GM12874 (cell line): ENCODE data around the gene TRABD2B.

Source experiments
- TF ChIP-seq, protein P1 (sequence below): IDR thresholded peaks from 2 replicates; pipeline ENCODE4 v1.5.1; 2011; ENCODE audit warnings: low read depth, mild to moderate bottlenecking, control low read depth, low read length, moderate library complexity; ENCODE audit not compliant: insufficient read depth

Gene TRABD2B

DNA sequence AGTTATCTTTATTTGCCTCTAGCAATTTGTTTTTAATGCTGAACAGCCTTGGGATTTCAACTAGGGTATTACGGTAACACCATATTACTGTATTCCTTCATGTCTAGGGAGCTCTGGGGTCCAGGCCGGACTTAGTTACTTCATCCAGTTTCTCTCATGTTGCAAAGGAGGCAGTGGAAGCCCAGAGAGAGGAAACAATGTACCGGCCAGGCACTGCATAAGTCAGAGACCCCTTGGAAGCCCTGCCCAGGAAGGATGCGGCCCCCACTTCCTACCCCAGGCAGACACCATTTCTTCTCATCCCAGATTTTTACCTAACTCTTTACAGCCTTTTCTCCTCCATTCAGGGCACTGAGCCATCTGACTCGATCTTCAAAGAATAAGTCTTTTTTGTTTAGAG, 32.5 kb downstream of the TRABD2B start:
- TF ChIP-seq, protein P1, sequence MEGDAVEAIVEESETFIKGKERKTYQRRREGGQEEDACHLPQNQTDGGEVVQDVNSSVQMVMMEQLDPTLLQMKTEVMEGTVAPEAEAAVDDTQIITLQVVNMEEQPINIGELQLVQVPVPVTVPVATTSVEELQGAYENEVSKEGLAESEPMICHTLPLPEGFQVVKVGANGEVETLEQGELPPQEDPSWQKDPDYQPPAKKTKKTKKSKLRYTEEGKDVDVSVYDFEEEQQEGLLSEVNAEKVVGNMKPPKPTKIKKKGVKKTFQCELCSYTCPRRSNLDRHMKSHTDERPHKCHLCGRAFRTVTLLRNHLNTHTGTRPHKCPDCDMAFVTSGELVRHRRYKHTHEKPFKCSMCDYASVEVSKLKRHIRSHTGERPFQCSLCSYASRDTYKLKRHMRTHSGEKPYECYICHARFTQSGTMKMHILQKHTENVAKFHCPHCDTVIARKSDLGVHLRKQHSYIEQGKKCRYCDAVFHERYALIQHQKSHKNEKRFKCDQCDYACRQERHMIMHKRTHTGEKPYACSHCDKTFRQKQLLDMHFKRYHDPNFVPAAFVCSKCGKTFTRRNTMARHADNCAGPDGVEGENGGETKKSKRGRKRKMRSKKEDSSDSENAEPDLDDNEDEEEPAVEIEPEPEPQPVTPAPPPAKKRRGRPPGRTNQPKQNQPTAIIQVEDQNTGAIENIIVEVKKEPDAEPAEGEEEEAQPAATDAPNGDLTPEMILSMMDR, result no peak

DNA sequence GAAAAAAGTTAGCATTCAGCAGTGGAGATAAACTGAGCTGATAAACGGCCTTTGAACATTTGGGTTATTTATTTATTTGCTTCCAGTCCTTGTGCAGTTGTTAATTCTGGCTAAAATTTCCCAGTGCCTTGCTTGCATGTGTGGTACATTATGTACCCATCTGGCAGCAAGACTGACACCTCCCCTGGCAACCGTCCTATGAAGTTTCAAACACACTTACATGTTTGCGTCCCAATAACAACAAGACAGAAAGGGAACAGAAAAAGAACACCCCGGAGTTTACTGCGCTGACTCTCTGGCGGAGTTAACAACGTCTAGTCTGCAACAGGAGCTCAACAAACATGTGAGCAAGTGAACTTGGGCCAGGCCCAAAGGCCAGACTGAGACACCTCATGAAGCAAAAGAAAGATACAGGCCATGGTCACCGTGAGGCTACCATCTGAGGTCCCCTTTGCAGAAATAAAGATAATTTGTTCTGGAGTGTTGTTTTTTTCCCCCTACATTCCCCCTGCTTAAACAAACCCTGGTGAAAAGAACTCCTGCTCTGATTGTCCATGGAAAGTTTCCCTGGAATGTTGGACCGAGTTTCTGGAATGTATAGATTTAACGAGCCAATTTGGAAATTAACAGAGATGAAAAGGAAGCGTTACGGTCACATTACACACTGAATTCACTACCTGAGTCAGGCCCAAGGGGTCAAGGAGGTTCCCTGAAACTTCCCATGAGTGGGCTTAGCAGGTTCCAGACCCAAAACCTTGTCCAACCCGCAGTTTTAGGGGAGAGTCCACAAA, 33.4 kb downstream of the TRABD2B start:
- TF ChIP-seq, protein P1, result no peak

DNA sequence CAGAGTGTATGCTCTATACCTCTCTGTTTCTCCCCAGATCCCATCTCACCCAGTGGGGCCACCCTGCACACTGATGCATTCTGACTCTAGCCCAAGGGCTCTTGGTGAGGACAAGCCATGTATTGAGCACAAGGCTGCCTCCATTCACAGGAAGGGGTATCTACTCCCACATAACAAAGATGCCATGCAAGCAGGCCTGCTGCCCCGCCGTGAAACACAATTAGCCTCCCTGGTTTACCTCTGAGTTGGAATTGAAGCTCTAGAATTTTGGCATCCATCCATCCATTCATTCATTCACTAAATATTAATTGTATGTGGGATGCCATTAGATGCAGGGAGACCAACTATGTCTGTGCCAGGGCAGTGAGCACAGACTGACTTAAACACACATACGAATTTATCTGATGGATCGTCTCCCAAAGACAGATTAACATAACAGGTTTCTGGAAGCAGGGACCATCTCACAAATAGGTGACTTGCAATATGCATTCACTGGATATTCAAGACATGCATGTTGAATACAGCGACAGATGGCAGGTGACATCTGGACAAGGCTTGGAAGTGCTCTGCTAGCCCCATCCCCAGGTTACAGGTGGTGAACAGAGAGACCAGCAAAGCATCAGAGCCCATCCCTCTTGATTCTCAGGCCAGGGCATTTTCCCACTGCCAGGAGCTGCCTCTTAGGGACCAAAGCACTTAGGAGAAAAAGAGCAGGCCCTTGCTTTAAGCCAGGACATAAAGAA, 34.3 kb downstream of the TRABD2B start:
- TF ChIP-seq, protein P1, result no peak

DNA sequence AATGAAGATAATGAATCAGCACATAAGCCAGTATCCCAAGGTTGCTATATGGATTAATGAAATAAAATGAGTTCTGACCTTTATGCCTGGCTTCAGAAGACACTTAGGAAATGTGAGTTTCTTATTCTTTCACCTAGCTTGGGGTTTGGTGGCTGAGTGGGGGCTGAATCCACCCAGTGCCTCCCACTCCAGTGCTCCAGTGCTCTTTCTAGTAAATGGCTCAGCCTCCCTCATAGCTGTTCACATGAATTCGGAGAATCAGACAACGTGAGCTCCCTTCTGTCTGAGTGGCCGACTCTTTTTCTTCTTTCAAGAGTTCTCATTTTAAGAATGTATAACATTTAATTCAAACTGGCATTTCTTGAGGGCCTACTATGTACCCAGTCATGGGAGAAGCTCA, 43.5 kb downstream of the TRABD2B start:
- TF ChIP-seq, protein P1, result no peak

DNA sequence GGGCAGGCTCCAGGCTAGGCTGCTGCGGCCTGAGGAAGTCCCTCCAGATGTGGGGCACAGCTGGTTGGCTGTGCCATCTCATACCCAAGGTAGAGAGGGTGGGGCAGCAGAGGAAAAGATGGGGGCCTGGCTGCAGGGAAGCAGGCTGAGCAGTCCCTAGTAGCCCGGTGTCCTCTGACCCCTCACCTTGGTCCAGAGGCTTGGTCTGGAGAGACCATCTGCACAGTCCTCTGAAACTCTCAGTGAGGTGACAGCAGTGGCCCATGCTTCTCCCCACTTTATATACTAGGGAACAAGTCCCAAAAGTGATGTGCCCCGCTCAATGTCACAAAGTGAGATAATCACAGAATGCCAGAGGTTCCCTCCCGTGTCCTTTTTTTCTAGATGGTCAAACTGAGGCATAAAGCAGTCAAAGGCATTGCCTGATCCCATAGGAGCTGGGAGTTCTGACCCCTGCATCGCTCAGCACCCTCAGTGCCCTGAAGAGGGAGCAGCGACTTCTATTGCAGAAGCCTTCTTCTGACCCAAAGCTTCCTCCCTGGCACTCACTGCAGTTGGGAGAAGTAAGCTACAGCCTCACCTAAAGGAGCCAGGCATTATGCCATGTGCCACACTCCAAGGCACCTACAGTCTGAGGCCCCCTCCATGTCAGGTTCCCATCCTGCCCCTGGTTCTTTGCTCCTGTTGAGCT, 45.5 kb downstream of the TRABD2B start:
- TF ChIP-seq, protein P1, result no peak

DNA sequence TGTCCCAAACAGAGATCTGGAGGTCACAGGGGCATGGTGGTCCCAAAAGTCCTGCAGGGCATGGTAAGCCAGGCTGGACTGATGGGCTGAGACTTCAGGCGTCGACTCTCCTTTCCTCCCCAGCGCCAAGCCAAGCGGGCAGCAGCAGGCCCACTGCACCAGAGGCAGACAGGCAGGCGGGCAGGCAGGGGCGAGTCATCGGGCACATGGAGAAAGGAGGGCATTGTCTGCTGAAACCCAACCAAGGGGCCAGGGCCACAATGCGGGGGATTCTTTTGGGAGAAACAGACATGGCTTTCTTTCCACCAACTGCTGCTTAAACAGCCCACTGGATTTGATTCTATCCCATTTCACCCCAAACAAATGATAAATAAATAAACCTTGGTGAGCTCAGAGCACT, 46.2 kb downstream of the TRABD2B start:
- TF ChIP-seq, protein P1, result no peak

DNA sequence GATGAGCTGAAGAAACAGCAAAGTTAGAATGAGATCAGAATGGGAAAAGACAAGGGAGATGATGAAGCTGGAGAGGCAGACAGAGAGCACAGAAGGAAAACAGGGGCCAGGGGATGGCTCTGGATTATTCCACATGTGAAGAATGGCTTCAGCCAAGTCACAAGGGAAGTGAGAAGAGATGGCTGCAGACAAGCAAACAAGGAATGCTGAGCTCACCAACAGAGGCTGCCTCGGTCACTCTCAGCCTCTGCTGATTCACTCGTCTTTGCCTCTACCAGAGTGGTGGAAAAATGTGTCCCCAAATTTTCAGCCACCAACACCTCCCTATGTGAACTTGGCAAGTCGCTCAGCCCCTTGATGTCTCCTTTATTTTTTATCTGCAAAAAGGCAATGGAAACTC, 46.7 kb downstream of the TRABD2B start:
- TF ChIP-seq, protein P1, result no peak
